Subcutaneous adipose tissue (tissue), 4 donors: ENCODE measurements around the gene RAB11A. TPM values are rescaled to one million over a fixed set of nuclear protein-coding genes. Genes with fewer than 3 reads are reported as not detected.

Experiments used
- total RNA-seq, 4 donors: library from RNA; depleted of rRNA; stranded (reverse); fragments of >200 nt; gene quantifications; one replicate each; pipeline ENCODE4 v1.1.0, GENCODE V29; 2016
- TF ChIP-seq, protein P1 (sequence below): fragments of 450-650 bp; IDR thresholded peaks from one replicate; pipeline ENCODE4 v1.5.1; 2016; ENCODE audit warnings: low read depth, mild to moderate bottlenecking, control low read depth, antibody characterized with exemption, moderate library complexity

Gene RAB11A
- total RNA-seq, 4 donors from 2014 or later, result 121 to 283 (median 143) TPM

DNA sequence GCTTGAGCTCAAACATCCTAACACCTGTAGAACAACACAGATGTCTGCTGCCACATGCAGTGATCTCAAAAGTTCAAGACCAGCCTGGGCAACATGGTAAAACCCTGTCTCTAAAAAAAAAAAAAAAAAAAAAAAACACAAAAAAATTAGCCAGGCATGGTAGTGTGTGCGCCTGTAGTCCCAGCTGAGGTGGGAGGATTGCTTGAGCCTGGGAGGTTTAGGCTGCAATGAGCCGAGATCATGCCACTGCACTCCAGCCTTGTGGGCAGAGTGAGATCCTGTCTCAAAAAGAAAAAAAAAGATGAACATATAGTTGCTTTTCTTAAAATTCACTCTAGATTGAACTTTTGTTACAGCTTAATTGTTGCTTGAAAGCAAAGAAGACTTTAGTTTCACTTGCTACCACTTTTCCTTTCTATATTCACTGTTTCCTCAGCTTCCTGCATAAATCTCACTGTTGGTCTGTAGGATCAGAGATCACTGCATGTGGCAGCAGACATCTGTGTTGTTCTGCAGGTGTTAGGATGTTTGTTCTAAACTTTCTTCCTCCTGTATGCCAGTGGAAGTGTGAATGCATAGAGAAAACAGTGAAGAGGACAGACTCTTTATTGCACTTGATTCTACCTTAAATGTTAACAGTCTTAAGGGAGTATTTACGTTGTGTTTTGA is 12.6 kb downstream of the RAB11A start:
- TF ChIP-seq, protein P1, sequence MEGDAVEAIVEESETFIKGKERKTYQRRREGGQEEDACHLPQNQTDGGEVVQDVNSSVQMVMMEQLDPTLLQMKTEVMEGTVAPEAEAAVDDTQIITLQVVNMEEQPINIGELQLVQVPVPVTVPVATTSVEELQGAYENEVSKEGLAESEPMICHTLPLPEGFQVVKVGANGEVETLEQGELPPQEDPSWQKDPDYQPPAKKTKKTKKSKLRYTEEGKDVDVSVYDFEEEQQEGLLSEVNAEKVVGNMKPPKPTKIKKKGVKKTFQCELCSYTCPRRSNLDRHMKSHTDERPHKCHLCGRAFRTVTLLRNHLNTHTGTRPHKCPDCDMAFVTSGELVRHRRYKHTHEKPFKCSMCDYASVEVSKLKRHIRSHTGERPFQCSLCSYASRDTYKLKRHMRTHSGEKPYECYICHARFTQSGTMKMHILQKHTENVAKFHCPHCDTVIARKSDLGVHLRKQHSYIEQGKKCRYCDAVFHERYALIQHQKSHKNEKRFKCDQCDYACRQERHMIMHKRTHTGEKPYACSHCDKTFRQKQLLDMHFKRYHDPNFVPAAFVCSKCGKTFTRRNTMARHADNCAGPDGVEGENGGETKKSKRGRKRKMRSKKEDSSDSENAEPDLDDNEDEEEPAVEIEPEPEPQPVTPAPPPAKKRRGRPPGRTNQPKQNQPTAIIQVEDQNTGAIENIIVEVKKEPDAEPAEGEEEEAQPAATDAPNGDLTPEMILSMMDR, result no peak

- TF ChIP-seq, protein P1, result no peak
Observed at GRCh38 chr15:65883571-65883970, 14.3 kb downstream of the RAB11A start.

GRCh38 chr15:65884511-65884910 is 15.2 kb downstream of the RAB11A start:
- TF ChIP-seq, protein P1, result no peak

DNA sequence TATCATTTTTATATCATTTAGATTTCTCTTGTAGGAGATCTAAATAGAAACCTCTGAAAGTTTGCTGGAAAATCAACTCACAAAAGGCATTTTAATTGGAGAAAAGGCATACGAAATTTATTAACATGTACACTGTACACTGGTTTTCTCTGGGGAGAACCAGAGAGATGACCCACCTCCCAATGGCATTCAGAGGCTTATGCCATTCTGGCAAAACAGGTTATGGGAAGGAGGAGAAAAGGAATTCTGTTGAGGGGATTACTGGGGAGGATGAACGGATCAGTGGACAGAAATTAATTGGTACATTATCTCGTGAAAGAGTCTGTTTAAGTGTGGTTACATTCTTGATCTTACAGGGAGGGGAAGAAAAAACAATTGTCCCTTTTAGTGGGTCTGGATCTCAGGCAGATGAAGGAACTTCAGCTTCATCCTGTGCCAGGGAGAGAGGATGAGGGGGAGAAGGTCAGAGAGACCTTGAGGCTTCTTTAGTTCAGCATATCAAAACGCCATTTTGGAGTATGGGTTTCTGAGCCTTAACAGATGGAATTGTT is 16.5 kb downstream of the RAB11A start:
- TF ChIP-seq, protein P1, result no peak

- TF ChIP-seq, protein P1, result no peak
Observed at GRCh38 chr15:65887565-65887964, 18.3 kb downstream of the RAB11A start.

- TF ChIP-seq, protein P1, result no peak
Observed at GRCh38 chr15:65888981-65889380, 19.7 kb downstream of the RAB11A start.

GRCh38 chr15:65893060-65893459 is 23.8 kb downstream of the RAB11A start:
- TF ChIP-seq, protein P1, result no peak
